OCI-LY1 (cell line): ENCODE measurements around the gene APOD.

Experiments used
- CTCF ChIP-seq: fragments of 200-600 bp; sonication (generic), shearing (Covaris generic); IDR thresholded peaks from 2 replicates; pipeline ENCODE4 v1.5.1; 2017; ENCODE audit warnings: mild to moderate bottlenecking, antibody characterized with exemption, low read length, moderate library complexity, mixed read lengths
- EZH2 ChIP-seq: fragments of 200-600 bp; sonication (generic), shearing (Covaris generic); IDR thresholded peaks from 2 replicates; pipeline ENCODE4 v1.8.0; 2017; ENCODE audit warnings: borderline replicate concordance, mixed run types, mild to moderate bottlenecking, antibody characterized with exemption, low read length, moderate library complexity, mixed read lengths

DNA sequence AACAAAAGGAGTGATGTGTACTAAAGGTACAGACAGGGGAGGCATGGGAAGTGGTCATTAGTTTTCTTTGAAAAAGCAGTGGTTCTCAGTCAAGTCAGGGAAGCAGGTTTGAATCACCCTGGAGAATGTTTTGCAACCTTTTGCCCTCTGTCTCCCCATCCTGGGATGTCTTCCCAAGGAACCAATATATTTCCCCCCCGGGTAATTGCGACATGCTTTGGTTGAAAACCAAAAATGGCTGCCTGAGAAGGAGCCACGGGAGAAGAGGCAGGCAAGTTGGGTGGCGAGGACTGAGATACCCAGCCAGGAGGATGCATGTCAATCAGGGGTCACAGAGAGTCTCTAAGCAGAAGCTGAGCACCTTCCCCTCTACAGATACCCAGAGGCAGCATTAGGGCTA lies 20.4 kb downstream of the APOD start:
- no peak for TF ChIP-seq CTCF
- no peak for TF ChIP-seq EZH2
